Right atrium auricular region (tissue), 2 donors: Measurements from ENCODE around the gene FOLR2. TPM values are rescaled to one million over a fixed set of nuclear protein-coding genes. Genes with fewer than 3 reads are reported as not detected.

Experiments used
- DNase-seq: peaks from one replicate; pipeline ENCODE4 v3.0.0-alpha.2; 2019; ENCODE audit warnings: low spot score
- H3K27ac ChIP-seq, 2 donors: fragments of 200-600 bp; sonication (generic); 1 replicate in 1 of 2; 2 replicates in 1 of 2; pipeline ENCODE4 v1.5.1; 2016 to 2019
- H3K27me3 ChIP-seq, 2 donors: fragments of 200-600 bp; sonication (generic); one replicate each; pipeline versions ENCODE4 v1.5.1 to v1.6.0; 2017 to 2019
- H3K36me3 ChIP-seq: fragments of 200-600 bp; sonication (generic); one replicate; pipeline ENCODE4 v1.5.1; 2016
- H3K4me1 ChIP-seq, 2 donors: fragments of 200-600 bp; sonication (generic); one replicate each; pipeline versions ENCODE4 v1.5.1 to v1.6.0; 2017 to 2019
- H3K4me3 ChIP-seq, 2 donors: fragments of 200-600 bp; sonication (generic); 1 replicate in 1 of 2; 2 replicates in 1 of 2; pipeline ENCODE4 v1.5.1; 2017 to 2019; ENCODE audit warnings: mild to moderate bottlenecking in 1 of 2, moderate library complexity in 1 of 2
- H3K9me3 ChIP-seq, 2 donors: fragments of 200-600 bp; sonication (generic); one replicate each; pipeline ENCODE4 v1.5.1; 2019
- total RNA-seq, 2 donors: library from RNA; depleted of rRNA; stranded (reverse); fragments of >200 nt; gene quantifications; one replicate each; pipeline ENCODE4 v1.1.0, GENCODE V29; 2016
- TF ChIP-seq, protein P1 (sequence below), 2 donors: fragments of 200-600 bp; sonication (generic); IDR thresholded peaks; one replicate each; pipeline ENCODE4 v1.5.1; 2019; ENCODE audit warnings: antibody characterized with exemption in 2 of 2

Gene FOLR2
- total RNA-seq, 2 donors from 2014 or later: 10.8 to 32.5 TPM

DNA sequence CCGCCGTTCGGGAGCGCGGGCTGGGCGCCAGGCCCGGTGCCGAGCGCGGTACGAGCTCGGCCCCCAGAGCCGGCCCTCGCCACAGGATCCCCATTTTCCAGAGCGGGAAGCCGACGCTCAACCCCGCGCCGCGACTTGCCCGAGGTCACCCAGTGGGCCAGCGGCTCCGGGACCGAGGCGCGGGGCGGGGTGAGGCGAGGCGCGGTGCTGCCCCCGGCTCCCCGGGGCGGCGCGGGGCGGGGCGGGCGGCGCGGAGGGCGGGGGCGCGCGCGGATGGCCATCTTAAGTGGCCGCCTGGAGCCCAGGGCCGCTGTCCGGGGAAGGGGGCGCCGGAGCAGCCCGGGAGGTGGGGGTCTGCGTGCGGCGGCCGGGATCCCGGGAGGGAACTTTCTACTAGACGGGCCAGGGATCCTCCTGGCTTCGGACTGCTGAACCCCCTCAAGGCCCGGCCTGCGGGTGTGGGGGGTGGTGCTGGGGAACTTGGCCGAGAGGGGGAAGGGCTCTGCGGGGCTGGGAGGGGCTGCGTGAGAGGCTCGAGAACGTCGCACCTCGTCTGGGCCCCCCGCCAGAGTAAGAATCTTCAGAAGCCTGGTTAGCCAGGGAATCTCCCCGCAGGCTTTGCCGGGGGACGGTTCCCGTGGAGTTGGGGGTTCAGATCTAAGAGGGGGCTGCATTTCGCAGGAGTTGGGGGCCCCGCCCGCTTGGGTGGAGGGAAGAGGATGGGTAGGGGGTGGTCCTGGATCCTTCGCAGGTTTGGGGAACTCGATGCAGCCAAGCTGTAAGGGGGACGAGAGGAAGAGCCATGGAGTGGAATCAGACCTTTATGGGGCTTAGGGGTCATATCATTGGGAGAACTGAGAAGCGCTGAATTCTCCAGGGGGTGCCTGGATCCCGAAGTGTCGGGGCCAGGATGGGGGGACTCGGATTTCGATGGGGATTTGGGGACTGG, 7.3 kb downstream of the FOLR2 start:
- Histone ChIP-seq H3K36me3 (peaks cover 16% of the 10 kb centered on the region), H3K9me3 (no peaks in the 10 kb centered on the region), H3K4me3 (peak overlapping the region; percentile 82 to 88), H3K27me3 (no peaks in the 10 kb centered on the region), H3K27ac (peak overlapping the region; percentile 98 to 100), H3K4me1 (peaks cover 0 to 33% of the 10 kb centered on the region in 2 donors)
- peak; percentile 61 for DNase-seq
- TF ChIP-seq, protein P1, sequence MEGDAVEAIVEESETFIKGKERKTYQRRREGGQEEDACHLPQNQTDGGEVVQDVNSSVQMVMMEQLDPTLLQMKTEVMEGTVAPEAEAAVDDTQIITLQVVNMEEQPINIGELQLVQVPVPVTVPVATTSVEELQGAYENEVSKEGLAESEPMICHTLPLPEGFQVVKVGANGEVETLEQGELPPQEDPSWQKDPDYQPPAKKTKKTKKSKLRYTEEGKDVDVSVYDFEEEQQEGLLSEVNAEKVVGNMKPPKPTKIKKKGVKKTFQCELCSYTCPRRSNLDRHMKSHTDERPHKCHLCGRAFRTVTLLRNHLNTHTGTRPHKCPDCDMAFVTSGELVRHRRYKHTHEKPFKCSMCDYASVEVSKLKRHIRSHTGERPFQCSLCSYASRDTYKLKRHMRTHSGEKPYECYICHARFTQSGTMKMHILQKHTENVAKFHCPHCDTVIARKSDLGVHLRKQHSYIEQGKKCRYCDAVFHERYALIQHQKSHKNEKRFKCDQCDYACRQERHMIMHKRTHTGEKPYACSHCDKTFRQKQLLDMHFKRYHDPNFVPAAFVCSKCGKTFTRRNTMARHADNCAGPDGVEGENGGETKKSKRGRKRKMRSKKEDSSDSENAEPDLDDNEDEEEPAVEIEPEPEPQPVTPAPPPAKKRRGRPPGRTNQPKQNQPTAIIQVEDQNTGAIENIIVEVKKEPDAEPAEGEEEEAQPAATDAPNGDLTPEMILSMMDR (IDR thresholded peaks at IDR 0.05): no peak

GRCh38 chr11:72224564-72225410, 8.2 kb downstream of the FOLR2 start, which contains the start of gene INPPL1:
Gene INPPL1 (plus strand): TSS chr11:72224767. CDS start chr11:72224985, 218 bp downstream.
- Histone ChIP-seq H3K9me3 (no peaks in the 10 kb centered on the region), H3K27me3 (no peaks in the 10 kb centered on the region), H3K4me3 (peak within 1 kb of the TSS; percentile 82 to 88), H3K27ac (peak within 1 kb of the TSS; percentile 98 to 100), H3K4me1 (peaks cover 0 to 33% of the 10 kb centered on the region in 2 donors), H3K36me3 (peaks cover 25% of the 10 kb centered on the region)
- peak; percentile 58 for DNase-seq
- TF ChIP-seq, protein P1 (IDR thresholded peaks at IDR 0.05): no peak

DNA sequence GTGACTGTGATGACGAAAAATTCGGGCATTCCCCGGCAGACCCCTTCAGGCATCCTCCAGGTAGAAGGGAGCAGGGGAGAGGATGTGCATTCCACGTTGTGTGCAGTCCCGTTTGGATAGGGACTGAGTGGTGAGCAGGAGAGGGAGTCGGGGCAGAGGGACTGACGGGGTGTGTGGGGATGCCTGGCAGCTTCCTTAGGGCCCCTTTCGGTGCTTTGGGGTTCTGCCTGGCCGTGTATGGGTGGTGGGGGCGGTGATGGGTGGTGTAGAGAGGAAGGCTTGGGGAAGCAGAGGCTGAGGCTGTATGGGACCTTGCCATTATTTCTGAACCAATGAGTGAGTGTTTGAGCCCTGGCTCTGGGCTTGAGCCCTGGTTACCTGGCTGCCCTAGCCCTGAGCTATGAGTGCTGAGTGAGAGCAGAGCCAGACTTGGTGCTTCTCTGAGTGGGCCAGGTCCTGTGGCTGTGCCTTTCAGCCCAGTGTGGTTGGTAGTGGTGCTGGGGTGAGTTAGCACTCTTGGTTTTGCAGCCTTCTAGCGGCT, 8.9 kb downstream of the FOLR2 start:
- H3K9me3 ChIP-seq: no peaks in the 10 kb centered on the region
- peaks cover 0 to 33% of the 10 kb centered on the region in 2 donors for H3K4me1 ChIP-seq
- H3K36me3 ChIP-seq: peaks cover 32% of the 10 kb centered on the region
- DNase-seq: peak; percentile 56
- H3K4me3 ChIP-seq: peak overlapping the region; percentile 82 to 88
- TF ChIP-seq, protein P1 (IDR thresholded peaks at IDR 0.05): no peak
- H3K27ac ChIP-seq: peak overlapping the region; percentile 98 to 100
- no peaks in the 10 kb centered on the region for H3K27me3 ChIP-seq

DNA sequence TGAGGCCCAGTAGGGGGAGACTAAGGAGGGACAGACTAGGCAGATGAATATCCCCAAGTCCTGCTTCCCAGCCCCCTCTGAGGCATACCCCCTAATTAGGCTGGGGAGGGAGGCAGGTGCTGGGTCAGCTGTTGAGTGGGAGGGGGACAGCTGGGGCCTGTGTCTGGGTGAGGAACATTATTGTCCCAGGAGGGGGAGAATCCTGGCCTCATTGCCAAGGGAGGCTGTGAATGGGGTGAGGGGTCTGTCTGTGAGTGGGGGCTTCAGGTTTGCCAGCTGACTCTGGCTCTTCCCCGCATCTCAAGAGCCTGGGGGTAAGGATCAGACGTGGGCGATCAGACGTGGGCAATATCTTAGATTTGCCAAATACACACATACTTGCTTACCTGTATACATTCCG, 10.1 kb downstream of the FOLR2 start:
- Histone ChIP-seq H3K4me1 (peaks cover 0 to 42% of the 10 kb centered on the region in 2 donors), H3K4me3 (no peak overlapping the region), H3K36me3 (peaks cover 44% of the 10 kb centered on the region), H3K27ac (no peak overlapping the region), H3K27me3 (no peaks in the 10 kb centered on the region), H3K9me3 (no peaks in the 10 kb centered on the region)
- no peak for DNase-seq
- TF ChIP-seq, protein P1 (IDR thresholded peaks at IDR 0.05): no peak
